Measurements from ENCODE around the gene CLEC17A.
"Not testable (repeated sequence)": the region's sequence is repeated elsewhere in the genome, so short reads cannot be mapped to it uniquely, and the experiment has no call there.

The CLEC17A gene

DNA sequence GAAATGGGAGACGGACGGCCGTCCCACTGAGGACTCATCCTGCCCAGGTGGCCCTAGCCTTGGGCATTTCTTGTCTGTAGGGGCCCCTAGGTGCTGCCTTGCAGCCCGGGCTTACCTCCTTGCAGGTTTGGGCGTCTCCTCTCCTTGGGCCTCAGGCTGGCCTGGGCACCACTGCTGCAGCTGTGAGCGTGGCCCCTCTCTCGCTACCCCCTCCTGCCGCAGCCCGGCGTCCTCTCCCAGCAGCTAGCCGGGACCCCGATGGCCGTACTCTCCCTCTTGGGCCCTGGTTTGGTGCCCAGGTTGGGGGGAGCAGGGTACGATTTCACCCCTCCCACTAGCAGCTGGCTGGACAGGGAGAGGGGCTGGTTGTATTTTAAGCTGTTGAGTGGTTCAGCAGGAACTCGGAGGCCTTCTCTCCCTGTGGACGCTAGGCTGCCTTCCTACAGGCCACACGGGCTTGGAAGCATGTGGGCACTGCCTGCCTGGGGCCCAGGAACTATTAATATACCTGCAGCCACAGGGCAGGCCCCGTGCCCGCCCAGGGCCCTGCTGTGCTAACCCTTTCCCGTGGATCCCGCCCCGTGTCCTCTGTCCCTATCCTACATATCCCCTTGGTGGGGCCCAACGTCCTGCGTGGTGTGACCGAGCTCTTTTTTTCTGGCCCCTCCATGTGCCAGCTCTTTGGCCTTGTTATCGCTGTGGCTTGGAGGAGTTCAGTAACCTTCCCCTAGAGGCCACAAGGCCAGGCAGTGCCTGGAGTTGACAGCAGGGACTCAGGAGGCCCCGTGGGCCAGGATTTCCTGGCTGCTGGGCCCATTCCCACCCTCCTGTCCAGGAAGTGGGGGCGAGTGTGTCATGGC lies 22.7 kb upstream of the CLEC17A start:
- no peak for DNase-seq

GRCh38 chr19:14560776-14561108 lies 22.1 kb upstream of the CLEC17A start:
- DNase-seq: no peak

DNA sequence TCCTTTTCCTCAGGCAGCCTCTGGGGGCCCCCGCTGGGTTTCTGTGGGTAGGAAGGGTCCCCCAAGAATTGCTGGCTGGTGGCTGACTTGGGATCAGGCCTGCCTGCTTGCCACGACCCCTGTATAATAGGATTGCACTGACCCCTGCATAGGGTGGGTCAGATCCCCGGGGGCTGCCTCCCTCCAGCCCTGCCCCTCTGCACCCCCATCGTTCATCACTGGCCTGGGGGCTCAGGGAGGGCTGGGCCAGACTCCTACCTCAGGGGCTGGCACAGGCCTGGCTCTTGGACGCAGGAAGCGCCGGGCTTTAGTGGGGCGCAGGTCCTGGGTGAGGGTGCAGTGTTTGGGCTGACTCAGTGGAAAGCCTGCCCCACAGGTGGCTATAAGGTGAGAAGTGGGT lies 21.6 kb upstream of the CLEC17A start:
- DNase-seq: no peak

DNA sequence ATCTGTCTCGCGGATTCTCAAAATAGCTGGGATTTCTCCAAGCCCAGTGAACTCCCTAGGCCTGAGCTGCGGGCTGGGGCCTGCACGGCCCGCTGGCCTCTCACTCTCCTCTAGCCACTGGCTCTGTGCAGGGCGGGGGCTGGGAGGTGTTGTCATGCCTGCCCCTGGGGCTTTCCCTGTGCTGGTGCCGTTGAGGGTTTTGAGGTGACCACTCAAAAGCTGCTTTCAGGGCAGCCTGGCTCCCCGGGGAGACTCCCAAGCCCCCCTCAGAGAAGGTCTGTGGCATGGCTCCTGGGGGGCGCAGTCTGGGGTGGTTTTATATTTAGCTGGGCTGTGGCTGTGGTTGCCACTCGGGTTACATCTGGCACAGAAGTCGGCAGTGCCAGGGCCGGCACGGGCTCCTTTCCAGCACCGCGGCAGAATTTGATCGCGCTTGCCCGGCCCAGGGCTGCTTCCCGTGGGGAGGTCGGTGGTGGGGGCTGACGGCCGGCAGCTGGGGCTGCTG lies 21.0 kb upstream of the CLEC17A start:
- no peak for DNase-seq

DNA sequence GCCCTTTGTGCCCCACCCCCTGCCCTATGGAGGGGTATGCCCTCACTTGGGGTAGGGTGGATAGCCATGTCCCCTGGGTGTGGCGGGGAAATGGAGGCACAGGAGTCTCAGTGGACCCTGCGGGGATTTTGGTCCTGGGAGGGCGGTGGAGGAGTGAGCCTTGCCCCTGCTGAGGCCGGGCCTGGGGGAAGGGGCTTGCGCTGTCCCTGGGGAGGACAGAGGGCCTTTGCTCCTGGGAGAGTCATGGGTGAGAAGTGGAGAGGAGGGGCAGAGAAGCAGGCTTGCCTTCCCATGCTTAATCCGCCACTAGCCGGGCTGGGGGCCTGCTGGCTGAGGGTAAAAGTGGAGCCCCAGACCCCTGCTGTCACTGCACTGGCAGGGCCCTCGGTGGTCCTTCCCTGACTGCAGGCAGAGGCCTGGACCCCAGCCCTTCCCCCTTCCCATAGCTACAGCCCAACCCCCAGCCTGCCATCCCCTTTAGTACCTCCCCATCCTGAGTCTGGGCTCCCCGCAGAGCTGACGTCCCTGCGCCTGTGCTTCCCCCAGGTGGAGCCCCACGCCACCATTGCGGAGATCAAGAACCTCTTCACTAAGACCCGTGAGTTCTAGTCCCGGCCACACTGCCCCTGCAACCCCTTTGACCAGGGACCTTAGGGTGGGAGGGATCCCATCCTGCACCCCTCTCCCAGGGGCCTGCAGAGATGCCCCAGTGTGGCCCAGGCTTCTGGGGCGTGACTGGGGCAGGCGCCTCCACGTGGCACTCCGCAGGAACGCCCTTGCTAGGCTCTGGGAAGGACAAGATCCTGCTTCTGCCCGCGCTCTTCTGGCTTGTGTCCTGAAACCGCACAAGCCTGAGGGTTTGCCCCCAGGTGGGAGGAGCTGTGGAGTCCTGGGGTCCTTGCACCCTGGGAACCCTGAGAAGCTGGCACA lies 20.0 kb upstream of the CLEC17A start:
- DNase-seq: no peak

DNA sequence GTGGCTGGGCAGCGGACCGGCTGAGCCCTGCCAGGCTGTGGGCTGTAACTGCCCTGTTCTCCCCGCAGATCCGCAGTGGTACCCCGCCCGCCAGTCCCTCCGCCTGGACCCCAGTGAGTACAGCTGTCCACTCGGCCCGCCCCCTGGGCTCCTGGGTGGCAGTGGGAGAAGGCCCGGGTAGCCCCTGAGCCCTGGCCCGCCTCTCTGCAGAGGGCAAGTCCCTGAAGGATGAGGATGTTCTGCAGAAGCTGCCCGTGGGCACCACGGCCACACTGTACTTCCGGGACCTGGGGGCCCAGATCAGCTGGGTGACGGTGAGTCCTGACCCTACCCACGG lies 19.3 kb upstream of the CLEC17A start:
- DNase-seq: no peak

- DNase-seq: no peak
Observed at GRCh38 chr19:14563989-14564651, 18.8 kb upstream of the CLEC17A start.

DNA sequence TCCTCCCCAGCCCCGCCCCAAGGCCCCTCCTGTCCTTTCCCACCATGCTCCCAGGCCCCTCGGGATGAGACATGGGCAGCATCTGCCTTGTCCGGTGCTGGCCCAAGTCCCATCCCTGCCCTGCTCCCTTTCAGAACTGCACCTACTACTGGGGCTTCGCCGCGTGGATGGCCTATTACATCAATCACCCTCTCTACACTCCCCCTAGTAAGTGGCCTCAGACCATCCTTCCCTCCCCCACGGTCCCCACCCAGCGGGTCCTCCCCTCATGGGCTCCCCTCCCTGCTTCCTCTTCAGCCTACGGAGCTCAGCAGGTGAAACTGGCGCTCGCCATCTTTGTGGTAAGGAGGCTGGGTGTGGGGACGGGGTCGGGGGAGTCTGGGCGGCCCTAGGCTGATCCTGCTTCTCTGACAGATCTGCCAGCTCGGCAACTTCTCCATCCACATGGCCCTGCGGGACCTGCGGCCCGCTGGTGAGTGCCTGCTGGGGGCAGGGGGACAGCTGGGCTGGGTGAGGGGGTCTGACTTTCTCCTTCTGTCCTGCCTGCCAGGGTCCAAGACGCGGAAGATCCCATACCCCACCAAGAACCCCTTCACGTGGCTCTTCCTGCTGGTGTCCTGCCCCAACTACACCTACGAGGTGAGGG lies 18.1 kb upstream of the CLEC17A start:
- DNase-seq: not testable (repeated sequence)

- no peak for DNase-seq
Observed at GRCh38 chr19:14565298-14565679, 17.6 kb upstream of the CLEC17A start.

GRCh38 chr19:14565765-14566711 lies 16.8 kb upstream of the CLEC17A start:
- DNase-seq: no peak

GRCh38 chr19:14566712-14567077 lies 16.2 kb upstream of the CLEC17A start:
- no peak for DNase-seq

GRCh38 chr19:14567079-14567478 lies 15.8 kb upstream of the CLEC17A start:
- no peak for DNase-seq

DNA sequence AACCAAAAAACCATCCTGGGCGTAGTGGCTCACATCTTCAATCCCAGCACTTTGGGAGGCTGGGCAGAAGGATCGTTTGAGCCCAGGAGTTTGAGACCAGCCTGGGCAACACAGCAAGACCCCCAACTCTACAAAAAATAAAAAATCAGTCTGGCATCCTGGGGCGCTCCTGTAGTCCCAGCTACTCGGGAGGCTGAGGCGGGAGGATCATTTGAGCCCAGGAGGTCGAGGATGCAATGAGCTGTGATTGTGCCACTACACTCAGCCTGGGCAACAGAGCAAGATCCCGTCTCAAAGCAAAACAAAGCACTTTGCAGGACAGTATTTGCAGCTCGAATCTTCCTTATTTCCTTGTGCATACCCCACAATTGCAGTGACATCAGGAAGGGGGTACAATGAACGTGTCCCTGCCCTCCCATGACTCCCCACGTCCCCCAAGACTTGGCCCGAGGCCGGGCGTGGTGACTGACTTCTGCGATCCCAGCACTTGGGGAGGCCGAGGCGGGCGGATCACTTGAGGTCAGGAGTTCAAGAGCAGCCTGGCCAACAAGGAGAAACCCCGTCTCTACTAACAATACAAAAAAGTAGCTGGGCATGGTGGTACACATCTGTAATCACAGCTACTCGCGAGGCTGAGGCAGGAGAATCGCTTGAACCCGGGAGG lies 11.9 kb upstream of the CLEC17A start:
- no peak for DNase-seq

- DNase-seq: peak; percentile 88
Observed at GRCh38 chr19:14571695-14572490, 11.0 kb upstream of the CLEC17A start, which contains the start of gene NDUFB7. Gene NDUFB7, minus strand, starts transcription at chr19:14572066. Its CDS starts 66 bp downstream, at chr19:14572000.

- no peak for DNase-seq
Observed at GRCh38 chr19:14575428-14575980, 7.4 kb upstream of the CLEC17A start.

DNA sequence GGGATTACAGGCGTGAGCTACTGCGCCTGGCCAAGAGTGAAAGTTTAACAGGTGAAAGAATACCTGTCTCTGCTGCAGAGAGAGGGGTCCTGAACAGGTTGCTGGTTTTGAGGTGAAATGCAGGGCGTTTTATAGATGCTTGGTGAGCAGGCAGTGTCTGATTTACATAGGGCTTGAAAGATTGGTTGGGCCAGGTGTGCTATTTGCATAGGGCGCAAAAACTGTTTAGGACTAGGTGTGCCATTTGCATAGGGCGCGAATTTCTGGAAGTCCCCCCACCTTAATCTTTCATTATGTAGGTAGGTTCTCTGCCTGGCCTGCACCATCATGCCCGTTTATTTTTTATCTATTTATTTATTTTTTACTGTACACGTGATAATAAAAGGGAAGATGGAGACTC lies 6.5 kb upstream of the CLEC17A start:
- DNase-seq: no peak

DNA sequence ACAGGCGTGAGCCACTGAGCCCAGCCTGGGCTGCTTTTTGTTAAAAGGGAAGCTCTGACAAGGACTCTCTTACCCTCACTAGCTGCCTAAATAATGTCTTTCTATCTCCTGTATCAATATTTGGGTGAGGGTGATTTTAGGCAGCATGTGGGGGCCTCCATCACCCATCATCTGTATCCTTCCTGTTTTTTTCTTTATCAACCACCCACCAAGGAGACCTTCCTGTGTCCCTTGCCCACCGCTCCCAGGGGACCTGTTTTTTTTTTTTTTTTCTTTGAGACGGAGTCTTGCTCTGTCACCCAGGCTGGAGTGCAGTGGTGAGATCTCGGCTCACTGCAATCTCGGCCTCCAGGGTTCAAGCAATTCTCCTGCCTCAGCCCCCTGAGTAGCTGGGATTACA lies 5.6 kb upstream of the CLEC17A start:
- no peak for DNase-seq

GRCh38 chr19:14577885-14578427 lies 4.9 kb upstream of the CLEC17A start:
- no peak for DNase-seq

GRCh38 chr19:14580623-14581237 lies 2.2 kb upstream of the CLEC17A start:
- DNase-seq: no peak
